VCaP (cell line): Measurements from ENCODE around the gene GATD1.

ENCODE experiments used
- H3K27ac ChIP-seq: fragments of 450-650 bp; 2 replicates; pipeline ENCODE4 v1.5.1; 2017
- TF ChIP-seq, protein P1 (sequence below): fragments of 450-650 bp; conservative IDR thresholded peaks from 2 replicates; pipeline ENCODE4 v1.5.1; 2017; ENCODE audit warnings: mild to moderate bottlenecking, moderate library complexity

GATD1 gene

GRCh38 chr11:796565-797295 lies 19.4 kb upstream of the GATD1 start:
- H3K27ac ChIP-seq: peak overlapping the region; percentile 89
- TF ChIP-seq, protein P1, sequence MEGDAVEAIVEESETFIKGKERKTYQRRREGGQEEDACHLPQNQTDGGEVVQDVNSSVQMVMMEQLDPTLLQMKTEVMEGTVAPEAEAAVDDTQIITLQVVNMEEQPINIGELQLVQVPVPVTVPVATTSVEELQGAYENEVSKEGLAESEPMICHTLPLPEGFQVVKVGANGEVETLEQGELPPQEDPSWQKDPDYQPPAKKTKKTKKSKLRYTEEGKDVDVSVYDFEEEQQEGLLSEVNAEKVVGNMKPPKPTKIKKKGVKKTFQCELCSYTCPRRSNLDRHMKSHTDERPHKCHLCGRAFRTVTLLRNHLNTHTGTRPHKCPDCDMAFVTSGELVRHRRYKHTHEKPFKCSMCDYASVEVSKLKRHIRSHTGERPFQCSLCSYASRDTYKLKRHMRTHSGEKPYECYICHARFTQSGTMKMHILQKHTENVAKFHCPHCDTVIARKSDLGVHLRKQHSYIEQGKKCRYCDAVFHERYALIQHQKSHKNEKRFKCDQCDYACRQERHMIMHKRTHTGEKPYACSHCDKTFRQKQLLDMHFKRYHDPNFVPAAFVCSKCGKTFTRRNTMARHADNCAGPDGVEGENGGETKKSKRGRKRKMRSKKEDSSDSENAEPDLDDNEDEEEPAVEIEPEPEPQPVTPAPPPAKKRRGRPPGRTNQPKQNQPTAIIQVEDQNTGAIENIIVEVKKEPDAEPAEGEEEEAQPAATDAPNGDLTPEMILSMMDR: no peak

DNA sequence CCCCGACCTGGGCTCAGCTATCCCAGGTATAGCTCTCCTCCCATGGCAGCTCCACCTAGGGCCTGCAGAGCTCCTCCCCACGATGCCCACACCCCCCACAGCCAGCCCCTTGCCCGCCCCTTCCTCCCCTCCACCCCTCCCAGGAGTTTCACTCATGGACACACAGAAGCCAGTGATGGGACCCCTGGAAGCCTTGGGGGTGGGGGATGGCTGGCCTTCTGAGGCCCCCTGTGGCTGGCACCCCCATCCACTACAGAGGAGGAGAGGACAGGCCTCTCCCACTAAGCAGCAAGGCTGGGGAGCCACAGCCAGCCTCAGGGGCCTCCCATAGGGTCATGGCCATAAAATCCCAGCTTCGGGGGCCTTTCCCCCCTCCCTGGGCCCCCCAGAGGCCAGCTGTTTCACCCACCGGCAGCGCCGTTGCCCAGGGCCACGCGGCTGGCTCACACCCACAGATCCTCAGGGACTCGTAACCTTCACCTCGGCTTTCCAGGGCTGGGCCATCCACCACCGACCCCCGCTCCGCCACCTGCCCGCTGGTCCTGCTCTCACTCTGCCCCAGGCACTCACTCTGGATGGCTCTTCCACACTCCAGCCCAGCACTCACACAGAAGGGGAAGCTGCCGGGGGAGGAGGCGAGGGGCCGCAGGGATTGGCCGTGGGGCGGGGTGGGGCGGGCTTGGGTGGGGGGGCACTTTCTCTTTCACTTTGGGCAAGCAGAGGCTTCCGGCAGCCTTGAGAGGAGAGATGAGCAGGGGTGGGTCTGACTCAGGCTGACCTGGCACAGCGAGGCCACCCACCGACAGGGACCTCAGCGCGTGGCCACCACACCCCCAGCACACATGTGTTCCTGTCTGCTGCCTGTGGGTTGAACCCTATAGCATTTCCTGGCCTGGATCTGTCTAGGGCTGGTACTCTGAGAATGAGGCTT lies 18.6 kb upstream of the GATD1 start:
- peak overlapping the region; percentile 89 for H3K27ac ChIP-seq
- TF ChIP-seq, protein P1: no peak

- TF ChIP-seq, protein P1: no peak
- H3K27ac ChIP-seq: peak overlapping the region; percentile 89
Observed at GRCh38 chr11:794766-795633, 17.7 kb upstream of the GATD1 start.

- TF ChIP-seq, protein P1: no peak
- peak overlapping the region; percentile 89; the same call in 1 of the 2 replicates for H3K27ac ChIP-seq
Observed at GRCh38 chr11:794013-794765, 16.9 kb upstream of the GATD1 start.

GRCh38 chr11:793556-793955 lies 16.3 kb upstream of the GATD1 start:
- no peak overlapping the region for H3K27ac ChIP-seq
- TF ChIP-seq, protein P1: no peak

GRCh38 chr11:792873-793272 lies 15.6 kb upstream of the GATD1 start:
- TF ChIP-seq, protein P1: no peak

More at GRCh38 chr11:792873-793272, 15.6 kb upstream of the GATD1 start:
- no peak overlapping the region for H3K27ac ChIP-seq
